GM23248 (cell line): ENCODE measurements around the gene FAM241A.

Experiments used
- EZH2 ChIP-seq: fragments of 200-600 bp; sonication (generic); IDR thresholded peaks from 2 replicates; pipeline ENCODE4 v1.6.1; 2018; ENCODE audit warnings: antibody characterized with exemption, mild to moderate bottlenecking; ENCODE audit not compliant: insufficient read depth, poor library complexity, severe bottlenecking
- EZH2phosphoT487 ChIP-seq: fragments of 200-600 bp; sonication (generic); IDR thresholded peaks from 2 replicates; pipeline ENCODE4 v1.6.1; 2018; ENCODE audit warnings: antibody characterized with exemption, moderate library complexity, mild to moderate bottlenecking, low read depth; ENCODE audit not compliant: insufficient read depth

- no peak for TF ChIP-seq EZH2
- TF ChIP-seq EZH2phosphoT487: no peak
These were observed 5.7 kb downstream of the FAM241A start for GRCh38 chr4:112150920-112151319.
